HG02642 (cell line): Measurements from ENCODE around the gene TMEM26.

Experiments
- ATAC-seq: cut with Tn5 transposase; IDR thresholded peaks from one replicate; pipeline ENCODE4 v1.9.1; 2021; ENCODE audit warnings: mild to moderate bottlenecking; ENCODE audit not compliant: unreplicated experiment, poor library complexity

The TMEM26 gene

GRCh38 chr10:61463035-61463909 lies 10.1 kb upstream of the TMEM26 start:
- ATAC-seq = no peak

DNA sequence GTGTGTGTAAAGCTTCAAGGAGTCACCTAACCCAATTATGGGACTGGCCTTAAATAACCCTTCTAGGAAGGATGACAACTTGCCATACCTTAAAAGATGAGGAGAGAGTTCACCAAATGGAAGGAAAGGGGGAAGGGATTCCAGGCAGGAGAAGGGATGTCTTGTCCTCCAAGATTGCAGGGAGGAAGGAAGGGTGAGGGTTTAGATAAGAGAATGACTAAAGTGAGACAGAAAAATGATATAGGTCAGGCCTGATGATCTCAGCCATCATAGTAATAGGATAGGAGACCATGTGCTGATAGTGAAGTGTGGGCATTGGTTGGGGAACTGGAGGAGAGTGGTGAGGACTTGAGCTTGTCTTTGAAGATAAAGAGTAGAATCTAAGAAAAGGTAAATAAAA lies 7.7 kb upstream of the TMEM26 start:
- ATAC-seq = no peak

DNA sequence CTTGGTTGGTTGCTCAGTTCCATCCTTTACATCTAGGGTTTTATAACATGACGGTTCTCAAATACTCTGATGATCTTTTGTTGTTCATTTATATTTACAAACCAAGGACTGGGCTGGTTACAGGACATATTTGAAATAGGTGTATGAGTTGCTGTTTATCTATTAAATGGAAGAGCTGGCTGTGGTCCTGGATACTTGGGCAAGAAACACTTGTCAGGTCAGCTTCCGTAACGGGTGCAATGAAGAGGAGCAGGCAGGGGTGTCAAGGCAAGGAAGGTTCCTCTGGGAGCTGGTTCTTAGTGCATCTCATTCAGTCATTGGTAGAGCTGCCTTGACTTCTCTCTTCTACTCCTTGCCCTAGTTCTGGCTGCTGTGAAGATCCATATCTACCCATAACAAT lies 4.8 kb upstream of the TMEM26 start:
- ATAC-seq = no peak

- no peak for ATAC-seq
Observed at GRCh38 chr10:61456095-61456789, 3.1 kb upstream of the TMEM26 start.

- ATAC-seq = no peak
Observed at GRCh38 chr10:61455656-61456055, 2.5 kb upstream of the TMEM26 start.

DNA sequence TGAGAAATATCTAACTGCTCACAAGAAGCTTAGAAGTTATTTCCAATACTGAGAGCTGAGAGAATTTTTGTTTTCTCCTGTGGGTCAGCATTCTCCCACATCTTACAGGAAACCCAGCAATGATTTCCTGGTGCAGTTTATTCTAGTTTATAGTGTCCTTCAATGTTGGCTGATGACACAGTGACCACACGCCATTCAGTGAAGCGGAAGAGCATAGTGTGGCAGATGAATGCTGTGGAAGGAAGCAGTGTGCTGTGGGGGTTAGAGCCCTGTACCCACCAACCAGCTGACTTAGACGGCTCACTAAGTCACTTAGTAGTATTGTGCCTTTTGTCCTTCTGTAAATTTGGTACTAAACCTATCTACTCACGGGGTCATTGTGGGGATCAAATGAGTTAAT lies 1.4 kb upstream of the TMEM26 start:
- no peak for ATAC-seq

DNA sequence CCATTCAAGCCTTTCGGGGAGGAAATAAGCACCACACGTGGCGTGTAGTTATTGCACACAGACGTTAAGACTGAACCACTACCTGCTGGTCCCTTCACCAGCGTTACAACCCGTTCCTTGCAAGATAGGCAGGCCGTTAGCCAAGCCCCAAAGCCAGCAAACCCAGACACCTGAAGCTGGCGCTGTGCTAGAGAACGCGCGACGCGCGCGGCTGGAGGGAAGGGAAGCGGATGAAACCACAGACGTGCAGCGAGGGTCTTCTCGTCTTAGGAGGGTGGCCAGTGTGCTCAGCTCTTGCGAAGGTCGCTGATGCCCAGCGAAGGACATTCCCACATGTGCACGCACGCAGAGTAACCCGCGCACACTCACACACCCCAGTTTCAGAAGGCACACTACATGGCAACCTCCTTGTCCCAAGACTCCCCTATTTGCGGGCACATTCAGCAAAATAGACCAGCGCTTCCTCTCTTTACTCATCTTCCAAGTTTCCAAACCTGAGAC lies 980 bp downstream of the TMEM26 start:
- no peak for ATAC-seq

GRCh38 chr10:61451357-61451756 lies 1.8 kb downstream of the TMEM26 start:
- ATAC-seq = no peak

- ATAC-seq = no peak
Observed at GRCh38 chr10:61448841-61449600, 4.2 kb downstream of the TMEM26 start.

DNA sequence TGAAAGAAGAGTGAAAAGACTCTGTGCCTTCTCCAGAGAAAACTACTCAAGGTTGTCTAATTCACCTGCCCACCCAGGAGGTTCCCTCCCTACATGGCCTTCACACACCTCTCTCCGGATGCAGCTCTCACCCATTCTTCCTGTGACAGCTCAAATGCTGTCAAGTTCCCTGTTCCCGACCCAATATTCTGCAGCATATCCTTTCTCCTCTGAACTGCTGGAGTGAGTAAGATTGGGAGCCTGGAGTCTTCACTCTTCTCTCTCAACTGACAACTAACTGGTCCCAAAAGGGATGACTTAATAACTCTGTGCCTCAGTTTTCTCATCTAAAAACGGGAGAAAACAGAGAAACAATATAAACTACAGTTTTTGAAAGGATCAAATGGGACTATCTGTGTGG lies 5.1 kb downstream of the TMEM26 start:
- no peak for ATAC-seq

DNA sequence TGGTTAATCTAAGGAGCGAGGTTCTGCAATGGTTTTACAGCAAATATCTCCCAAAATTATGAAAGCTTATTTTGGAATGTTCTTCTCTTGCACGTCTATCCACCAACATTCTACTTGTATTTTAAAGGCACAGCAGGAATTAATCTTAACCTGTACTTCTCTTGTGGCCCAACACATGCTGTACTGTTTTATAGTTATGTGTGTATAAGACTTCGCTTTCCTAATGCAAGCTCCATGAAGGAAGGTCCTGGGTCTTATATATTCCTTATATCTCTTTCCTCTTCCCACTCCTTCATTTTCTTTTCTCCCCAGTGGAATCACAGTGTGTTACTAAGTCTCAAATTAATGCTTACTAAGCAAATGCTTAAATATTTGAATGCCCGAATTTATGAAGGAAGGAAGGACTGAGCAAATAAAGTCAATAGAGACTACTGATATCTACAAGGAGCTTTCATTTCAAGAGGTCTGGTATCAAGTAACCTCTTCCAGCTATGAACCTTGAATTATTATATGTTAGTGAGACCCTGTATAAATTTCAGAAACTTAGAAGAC lies 14.0 kb downstream of the TMEM26 start:
- ATAC-seq = no peak

DNA sequence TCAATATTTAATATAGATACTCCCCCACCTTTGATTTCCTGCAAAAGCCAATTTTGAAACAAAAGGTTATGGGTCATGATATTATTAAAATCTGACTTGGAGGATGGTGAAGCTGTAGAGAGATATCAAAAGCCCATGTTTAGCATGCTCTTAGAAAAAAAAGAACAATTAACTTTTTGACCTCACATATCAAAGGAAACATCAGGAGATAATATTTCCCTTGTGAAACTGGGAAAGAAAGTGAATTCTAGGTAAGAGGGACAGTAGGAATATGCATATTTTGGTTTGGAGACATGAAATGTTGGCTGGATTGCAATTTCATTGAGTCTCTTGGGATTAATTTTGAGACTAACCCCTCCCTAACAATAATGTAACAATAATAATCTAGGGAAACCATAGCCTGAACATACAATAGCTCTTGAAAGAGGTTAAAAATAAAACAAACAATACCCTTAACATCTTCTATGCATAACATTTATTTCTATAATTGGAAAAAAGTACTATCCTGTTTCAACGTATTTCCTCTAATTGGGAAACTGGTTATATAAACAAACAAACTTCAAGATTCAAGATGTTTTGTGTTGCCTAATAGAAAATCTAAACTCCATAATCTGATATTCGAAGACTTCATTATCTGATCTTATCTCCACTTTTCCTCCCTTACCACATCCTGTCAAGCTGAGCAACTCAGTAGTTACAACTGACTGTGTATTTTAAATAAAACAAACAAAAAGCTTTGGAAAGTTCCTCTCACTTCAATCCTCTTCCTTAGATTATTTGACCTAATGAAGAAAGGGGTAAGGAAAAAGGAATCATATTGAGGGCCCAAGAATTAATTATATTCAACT lies 14.8 kb downstream of the TMEM26 start:
- no peak for ATAC-seq

DNA sequence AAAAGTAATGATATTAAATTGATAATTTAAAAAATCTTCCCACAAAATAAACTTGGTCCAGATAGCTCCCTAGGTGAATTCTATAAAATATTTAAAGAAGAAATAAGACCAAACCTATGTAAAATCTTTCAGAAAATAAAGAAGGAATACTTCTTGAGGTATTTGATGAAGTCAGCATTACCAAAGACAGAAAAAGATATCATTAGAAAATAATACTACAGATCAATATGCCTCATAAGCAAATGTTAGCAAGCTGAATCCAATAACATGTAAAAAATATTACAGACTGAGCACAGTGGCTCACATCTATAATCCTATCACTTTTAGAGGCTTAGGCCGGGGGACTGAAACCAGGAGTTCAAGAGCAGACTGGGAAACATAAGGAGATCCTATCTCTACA lies 30.0 kb downstream of the TMEM26 start:
- ATAC-seq = no peak

DNA sequence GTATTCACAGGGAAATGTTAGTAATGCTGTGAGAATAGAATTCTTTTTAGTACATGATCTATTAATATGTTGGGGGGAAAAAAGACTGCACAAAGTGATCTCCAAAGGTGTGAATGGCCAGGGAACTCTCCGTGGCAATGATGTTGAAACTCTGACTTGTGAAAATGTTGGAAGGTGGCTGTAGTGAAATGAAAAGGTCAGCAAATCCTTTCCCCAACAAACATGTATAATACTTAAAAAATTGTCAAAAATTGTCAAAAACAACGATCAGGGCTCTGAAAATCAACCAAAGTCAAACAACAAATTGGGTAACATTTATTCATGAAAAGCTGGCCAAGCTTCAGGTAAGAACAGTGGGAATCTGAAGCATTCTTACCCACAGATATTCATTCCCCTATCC lies 35.5 kb downstream of the TMEM26 start:
- ATAC-seq = no peak

- ATAC-seq = no peak
Observed at GRCh38 chr10:61415824-61416223, 37.4 kb downstream of the TMEM26 start.

GRCh38 chr10:61411706-61412105 lies 41.5 kb downstream of the TMEM26 start:
- ATAC-seq = no peak

GRCh38 chr10:61410353-61411070 lies 42.7 kb downstream of the TMEM26 start:
- ATAC-seq = no peak

GRCh38 chr10:61409157-61409556 lies 44.0 kb downstream of the TMEM26 start:
- ATAC-seq = no peak

GRCh38 chr10:61408105-61408504 lies 45.1 kb downstream of the TMEM26 start:
- ATAC-seq = no peak
